ENCODE measurements around the gene SEMA3E. TPM values are rescaled to one million over a fixed set of nuclear protein-coding genes. Genes with fewer than 3 reads are reported as not detected.
A peak's percentile ranks its signal among the peaks of the same experiment; 100 is the strongest.

SEMA3E gene
- total and polyA plus RNA-seq, 2 experiments from 2014 or later = 0.32 to 0.35 TPM

- Histone ChIP-seq H3K4me3 (no peak overlapping the region), H3K79me2 (ENCODE audit: insufficient read depth) (no peaks in the 10 kb centered on the region), H2AFZ (no peak overlapping the region), H3K36me3 (ENCODE audit: low read depth) (no peaks in the 10 kb centered on the region), H3F3A (ENCODE audit: insufficient read depth) (no peaks in the 10 kb centered on the region), H3K4me2 (ENCODE audit: unreplicated experiment) (no peak overlapping the region), H3K9ac (no peak overlapping the region), H3K9me3 (ENCODE audit: low read depth) (no peaks in the 10 kb centered on the region), H3K9me2 (ENCODE audit: insufficient read depth) (no peaks in the 10 kb centered on the region), H3K27me3 (replicated peaks; ENCODE audit: insufficient read depth) (peaks cover 23% of the 10 kb centered on the region; the same call in 1 of the 2 replicates), H3K27ac (no peak overlapping the region), H3K4me1 (ENCODE audit: insufficient read depth) (no peaks in the 10 kb centered on the region), H4K20me1 (ENCODE audit: insufficient read depth) (no peaks in the 10 kb centered on the region)
- TF ChIP-seq EZH2phosphoT487 (IDR thresholded peaks at IDR 0.05; ENCODE audit: insufficient read depth, low read depth) (no peak), EZH2 (IDR thresholded peaks at IDR 0.05; ENCODE audit: insufficient read depth, poor library complexity, severe bottlenecking) (no peak)
- no peak for DNase-seq
- 61 to 80% methylated on average over 4 of the region's 4 CpGs for WGBS, 2 experiments (ENCODE audit: low coverage in 1 of 2, low lambda C conversion rate in 2 of 2, missing lambda C conversion rate in 2 of 2)
- in situ Hi-C loops (cut with MboI) = no loop called here
These were observed 14.2 kb upstream of the SEMA3E start for GRCh38 chr7:83663131-83663530.

GRCh38 chr7:83658126-83658525, 9.2 kb upstream of the SEMA3E start:
- Histone ChIP-seq H3K4me3 (no peak overlapping the region), H3K27ac (no peak overlapping the region), H3K36me3 (ENCODE audit: low read depth) (no peaks in the 10 kb centered on the region), H3K4me2 (ENCODE audit: unreplicated experiment) (no peak overlapping the region), H3K9ac (no peak overlapping the region), H3K9me2 (ENCODE audit: insufficient read depth) (no peaks in the 10 kb centered on the region), H3K9me3 (ENCODE audit: low read depth) (no peaks in the 10 kb centered on the region), H3K27me3 (replicated peaks; ENCODE audit: insufficient read depth) (peaks cover 17% of the 10 kb centered on the region; the same call in 1 of the 2 replicates), H3K79me2 (ENCODE audit: insufficient read depth) (no peaks in the 10 kb centered on the region), H3F3A (ENCODE audit: insufficient read depth) (no peaks in the 10 kb centered on the region), H4K20me1 (ENCODE audit: insufficient read depth) (no peaks in the 10 kb centered on the region), H2AFZ (no peak overlapping the region), H3K4me1 (ENCODE audit: insufficient read depth) (no peaks in the 10 kb centered on the region)
- TF ChIP-seq EZH2 (IDR thresholded peaks at IDR 0.05; ENCODE audit: insufficient read depth, poor library complexity, severe bottlenecking) (no peak), EZH2phosphoT487 (IDR thresholded peaks at IDR 0.05; ENCODE audit: insufficient read depth, low read depth) (no peak)
- WGBS, 2 experiments (ENCODE audit: low coverage in 1 of 2, low lambda C conversion rate in 2 of 2, missing lambda C conversion rate in 2 of 2) = 10 to 17% methylated on average over 2 of the region's 2 CpGs
- no peak for DNase-seq
- in situ Hi-C loops (cut with MboI) = loop anchor here (10.0 kb wide), 1 partner anchor 253 kb away; no protein-coding TSS in a partner anchor

- H3K9me3 ChIP-seq (ENCODE audit: low read depth) = no peaks in the 10 kb centered on the region
- H3K4me3 ChIP-seq = no peak overlapping the region
- H3F3A ChIP-seq (ENCODE audit: insufficient read depth) = no peaks in the 10 kb centered on the region
- 4% methylated on average over 2 of the region's 2 CpGs for WGBS, 2 experiments (ENCODE audit: low coverage in 1 of 2, low lambda C conversion rate in 2 of 2, missing lambda C conversion rate in 2 of 2)
- peaks cover 9% of the 10 kb centered on the region; the same call in 1 of the 2 replicates for H3K27me3 ChIP-seq (replicated peaks; ENCODE audit: insufficient read depth)
- no peak overlapping the region for H3K4me2 ChIP-seq (ENCODE audit: unreplicated experiment)
- H3K27ac ChIP-seq = no peak overlapping the region
- no peaks in the 10 kb centered on the region for H3K79me2 ChIP-seq (ENCODE audit: insufficient read depth)
- H3K9ac ChIP-seq = no peak overlapping the region
- H3K9me2 ChIP-seq (ENCODE audit: insufficient read depth) = no peaks in the 10 kb centered on the region
- H3K36me3 ChIP-seq (ENCODE audit: low read depth) = no peaks in the 10 kb centered on the region
- H4K20me1 ChIP-seq (ENCODE audit: insufficient read depth) = no peaks in the 10 kb centered on the region
- TF ChIP-seq EZH2phosphoT487 (IDR thresholded peaks at IDR 0.05; ENCODE audit: insufficient read depth, low read depth) = no peak
- no peak for TF ChIP-seq EZH2 (IDR thresholded peaks at IDR 0.05; ENCODE audit: insufficient read depth, poor library complexity, severe bottlenecking)
- in situ Hi-C loops (cut with MboI) = loop anchor here (10.0 kb wide), 1 partner anchor 251 kb away; no protein-coding TSS in a partner anchor
- peak; percentile 74 for DNase-seq
- H3K4me1 ChIP-seq (ENCODE audit: insufficient read depth) = no peaks in the 10 kb centered on the region
- no peak overlapping the region for H2AFZ ChIP-seq
These were observed 7.1 kb upstream of the SEMA3E start for GRCh38 chr7:83655951-83656556.

- no peak overlapping the region for H3K4me3 ChIP-seq
- no peak overlapping the region for H3K9ac ChIP-seq
- H3K79me2 ChIP-seq (ENCODE audit: insufficient read depth) = no peaks in the 10 kb centered on the region
- H3K4me2 ChIP-seq (ENCODE audit: unreplicated experiment) = no peak overlapping the region
- H3K4me1 ChIP-seq (ENCODE audit: insufficient read depth) = peaks cover 5% of the 10 kb centered on the region; the same call in 1 of the 2 replicates
- no peaks in the 10 kb centered on the region for H4K20me1 ChIP-seq (ENCODE audit: insufficient read depth)
- in situ Hi-C loops (cut with MboI) = loop anchor here (10.0 kb wide), 1 partner anchor 248 kb away; no protein-coding TSS in a partner anchor
- 97 to 100% methylated on average over 1 of the region's 1 CpG for WGBS, 2 experiments (ENCODE audit: low coverage in 1 of 2, low lambda C conversion rate in 2 of 2, missing lambda C conversion rate in 2 of 2)
- H3F3A ChIP-seq (ENCODE audit: insufficient read depth) = no peaks in the 10 kb centered on the region
- H3K9me3 ChIP-seq (ENCODE audit: low read depth) = no peaks in the 10 kb centered on the region
- no peak for DNase-seq
- no peaks in the 10 kb centered on the region for H3K9me2 ChIP-seq (ENCODE audit: insufficient read depth)
- no peak overlapping the region for H2AFZ ChIP-seq
- no peak overlapping the region for H3K27ac ChIP-seq
- no peaks in the 10 kb centered on the region for H3K27me3 ChIP-seq (replicated peaks; ENCODE audit: insufficient read depth)
- no peaks in the 10 kb centered on the region for H3K36me3 ChIP-seq (ENCODE audit: low read depth)
- TF ChIP-seq EZH2phosphoT487 (IDR thresholded peaks at IDR 0.05; ENCODE audit: insufficient read depth, low read depth) (no peak), EZH2 (IDR thresholded peaks at IDR 0.05; ENCODE audit: insufficient read depth, poor library complexity, severe bottlenecking) (no peak)
These were observed 3.5 kb upstream of the SEMA3E start for GRCh38 chr7:83652481-83652880.
